Nephron progenitor cell (in vitro differentiated cells): ENCODE results near the gene DNAI2.

Experiments
- DNase-seq: peaks from one replicate; pipeline ENCODE4 v3.0.0; 2021
- H3K27ac Mint-ChIP-seq: 2 replicates; pipeline ENCODE4 v1.8.0; 2021; ENCODE audit warnings: mild to moderate bottlenecking, moderate library complexity, mixed read lengths
- H3K27me3 Mint-ChIP-seq: 2 replicates; pipeline ENCODE4 v1.8.0; 2021; ENCODE audit warnings: mild to moderate bottlenecking, low read depth, mixed read lengths; ENCODE audit not compliant: poor library complexity
- H3K36me3 Mint-ChIP-seq: 2 replicates; pipeline ENCODE4 v1.8.0; 2021; ENCODE audit warnings: low read depth, mixed read lengths
- H3K4me1 Mint-ChIP-seq: 2 replicates; pipeline ENCODE4 v1.8.0; 2021; ENCODE audit warnings: mixed read lengths
- H3K4me3 Mint-ChIP-seq: 2 replicates; pipeline ENCODE4 v1.8.0; 2021; ENCODE audit warnings: mild to moderate bottlenecking, moderate library complexity, mixed read lengths
- H3K9me3 Mint-ChIP-seq: 2 replicates; pipeline ENCODE4 v1.8.0; 2021; ENCODE audit warnings: mild to moderate bottlenecking, moderate library complexity, mixed read lengths
- CTCF ChIP-seq: fragments of 200-600 bp; sonication (generic); IDR thresholded peaks from 2 replicates; pipeline ENCODE4 v1.5.0; 2021; ENCODE audit warnings: antibody characterized with exemption

The DNAI2 gene

GRCh38 chr17:74362810-74363498 is 88.9 kb downstream of the DNAI2 start:
- Mint-ChIP-seq H3K4me1 (peaks cover 33% of the 10 kb centered on the region), H3K27me3 (peaks cover 59% of the 10 kb centered on the region), H3K9me3 (no peaks in the 10 kb centered on the region), H3K4me3 (no peak overlapping the region), H3K27ac (no peak overlapping the region), H3K36me3 (no peaks in the 10 kb centered on the region)
- no peak for DNase-seq
- no peak for TF ChIP-seq CTCF
